SK-N-SH (cell line): ENCODE measurements around the gene BRS3. TPM values are rescaled to one million over a fixed set of nuclear protein-coding genes. Genes with fewer than 3 reads are reported as not detected.

ENCODE experiments used
- CTCF ChIA-PET: fragments of 300-600, 350-600 bp; formaldehyde crosslinking; extraction: SDS; loops from one replicate; lab custom pipeline; 2021; lab: Yijun Ruan, JAX
- POLR2A ChIA-PET: fragments of 350-600 bp; sonication (Branson Sonifier 250); formaldehyde crosslinking; extraction: SDS; loops from one replicate; lab custom pipeline; 2020; ENCODE audit warnings: antibody characterized with exemption, inconsistent platforms; lab: Yijun Ruan, JAX
- DNase-seq: peaks from one replicate; pipeline ENCODE4 v3.0.0; 2012
- H2AFZ ChIP-seq: fragments of 200-600 bp; sonication (generic); 2 replicates; pipeline ENCODE4 v1.8.1; 2016; ENCODE audit warnings: antibody characterized with exemption, mild to moderate bottlenecking, low read depth
- H3F3A ChIP-seq: fragments of 200-600 bp; sonication (generic); replicated peaks from 2 replicates; pipeline ENCODE3; 2016; ENCODE audit warnings: antibody characterized with exemption, mild to moderate bottlenecking; ENCODE audit not compliant: insufficient read depth
- H3K27ac ChIP-seq, 2 experiments: fragments of 200-500 bp in 1 of 2; fragments of 200-600 bp in 1 of 2; sonication (Bioruptor generic) in 1 of 2; sonication (generic), shearing (Covaris generic) in 1 of 2; 2 replicates each; pipeline versions ENCODE4 v1.5.1 to v1.6.1; 2014 to 2016; ENCODE audit warnings: low read depth in 2 of 2, inconsistent platforms in 1 of 2, low read length in 1 of 2, mild to moderate bottlenecking in 1 of 2, mixed read lengths in 1 of 2
- H3K27me3 ChIP-seq: fragments of 200-600 bp; sonication (generic), shearing (Covaris generic); 2 replicates; pipeline ENCODE4 v1.6.1; 2016; ENCODE audit warnings: mixed run types; ENCODE audit not compliant: insufficient read depth
- H3K36me3 ChIP-seq, 2 experiments: fragments of 200-500 bp in 1 of 2; fragments of 200-600 bp in 1 of 2; sonication (Bioruptor generic) in 1 of 2; sonication (generic) in 1 of 2; replicated peaks in 1 of 2; 2 replicates each; pipeline versions ENCODE3 to v1.5.1; 2014 to 2016; ENCODE audit warnings: low read length in 1 of 2, mild to moderate bottlenecking in 1 of 2; ENCODE audit not compliant: insufficient read depth in 2 of 2, control insufficient read depth in 1 of 2
- H3K4me1 ChIP-seq, 2 experiments: fragments of 200-500 bp in 1 of 2; fragments of 200-600 bp in 1 of 2; sonication (Bioruptor generic) in 1 of 2; sonication (generic), shearing (Covaris generic) in 1 of 2; 2 replicates each; pipeline versions ENCODE4 v1.5.1 to v1.6.1; 2014 to 2016; ENCODE audit warnings: low read depth in 1 of 2, low read length in 1 of 2, mixed run types in 1 of 2; ENCODE audit not compliant: insufficient read depth in 2 of 2, control insufficient read depth in 1 of 2
- H3K4me2 ChIP-seq: fragments of 200-600 bp; sonication (generic), shearing (Covaris generic); 2 replicates; pipeline ENCODE4 v1.6.1; 2017; ENCODE audit warnings: mixed run types
- H3K4me3 ChIP-seq, 2 experiments: fragments of 200-500 bp in 1 of 2; fragments of 200-600 bp in 1 of 2; sonication (Bioruptor generic) in 1 of 2; sonication (generic), shearing (Covaris generic) in 1 of 2; 2 replicates each; pipeline versions ENCODE4 v1.5.1 to v1.8.1; 2014 to 2016; ENCODE audit warnings: low read depth in 2 of 2, inconsistent platforms in 1 of 2, low read length in 1 of 2, mild to moderate bottlenecking in 1 of 2, mixed read lengths in 1 of 2, moderate library complexity in 1 of 2
- H3K79me2 ChIP-seq: fragments of 200-600 bp; sonication (generic); 2 replicates; pipeline ENCODE4 v1.8.1; 2017; ENCODE audit warnings: mild to moderate bottlenecking; ENCODE audit not compliant: insufficient read depth
- H3K9ac ChIP-seq: fragments of 200-600 bp; sonication (generic); 2 replicates; pipeline ENCODE4 v1.6.1; 2017; ENCODE audit warnings: mixed run types
- H3K9me2 ChIP-seq: fragments of 200-600 bp; sonication (generic); 2 replicates; pipeline ENCODE4 v1.6.1; 2017; ENCODE audit warnings: mixed run types
- H3K9me3 ChIP-seq: fragments of 200-600 bp; sonication (generic); 2 replicates; pipeline ENCODE4 v1.6.1; 2017; ENCODE audit warnings: mixed run types, mild to moderate bottlenecking, moderate library complexity
- H4K20me1 ChIP-seq: fragments of 200-600 bp; sonication (generic); 2 replicates; pipeline ENCODE4 v1.6.1; 2017; ENCODE audit warnings: mild to moderate bottlenecking, mixed run types; ENCODE audit not compliant: insufficient read depth
- CHD2 ChIP-seq: fragments of 150-350 bp; IDR thresholded peaks from 2 replicates; pipeline ENCODE4 v1.6.1; 2018; ENCODE audit warnings: low read length; ENCODE audit not compliant: partially characterized antibody
- ELF1 ChIP-seq: IDR thresholded peaks from 2 replicates; pipeline ENCODE4 v1.4.0; 2012
- EP300 ChIP-seq, 2 experiments: IDR thresholded peaks; 2 replicates each; pipeline versions ENCODE4 v1.4.0 to v1.6.1; 2012; ENCODE audit warnings: borderline replicate concordance in 1 of 2, low read depth in 1 of 2, low read length in 1 of 2
- EZH2phosphoT487 ChIP-seq: fragments of 200-600 bp; sonication (generic); IDR thresholded peaks from 2 replicates; pipeline ENCODE4 v1.6.1; 2017; ENCODE audit warnings: low read depth, mixed run types, mild to moderate bottlenecking, antibody characterized with exemption, moderate library complexity, borderline replicate concordance
- FOSL2 ChIP-seq: IDR thresholded peaks from 2 replicates; pipeline ENCODE4 v1.4.0; 2012; ENCODE audit warnings: low read depth, mild to moderate bottlenecking, moderate library complexity, borderline replicate concordance
- FOXJ3 ChIP-seq: sonication (generic); formaldehyde crosslinking; IDR thresholded peaks from 2 replicates; pipeline ENCODE4 v1.5.1; 2020; ENCODE audit warnings: mild to moderate bottlenecking, missing genetic modification reagents
- MXI1 ChIP-seq: IDR thresholded peaks from 2 replicates; pipeline ENCODE4 v1.6.1; 2012; ENCODE audit warnings: mild to moderate bottlenecking, low read depth, low read length, improper control_type of control experiment
- RCOR1 ChIP-seq: fragments of 150-350 bp; IDR thresholded peaks from 2 replicates; pipeline ENCODE4 v1.6.1; 2017; ENCODE audit warnings: antibody characterized with exemption, low read length
- REST ChIP-seq: IDR thresholded peaks from 2 replicates; pipeline ENCODE4 v1.6.1; 2012; ENCODE audit warnings: mild to moderate bottlenecking, low read depth, low read length, moderate library complexity
- RFX5 ChIP-seq: IDR thresholded peaks from 2 replicates; pipeline ENCODE4 v1.6.1; 2012; ENCODE audit warnings: mild to moderate bottlenecking, improper control_type of control experiment, low read length
- TCF12 ChIP-seq: IDR thresholded peaks from 2 replicates; pipeline ENCODE4 v1.4.0; 2012
- USF2 ChIP-seq: fragments of 150-350 bp; IDR thresholded peaks from 2 replicates; pipeline ENCODE4 v1.6.1; 2017; ENCODE audit warnings: antibody characterized with exemption, low read length, low read depth, borderline replicate concordance
- ZBTB33 ChIP-seq: IDR thresholded peaks from 2 replicates; pipeline ENCODE4 v1.4.0; 2012; ENCODE audit warnings: low read depth, borderline replicate concordance
- WGBS: methylation state at CpG from one replicate; pipeline ENCODE4 v1.1.6; 2017; ENCODE audit warnings: low lambda C conversion rate; 5-methylcytosine and 5-hydroxymethylcytosine counted together
- polyA plus RNA-seq, 3 experiments: library from polyadenylated mRNA; depleted of rRNA; stranded (reverse); fragments of >200 nt; gene quantifications; 2 replicates each; pipeline ENCODE4 v1.2.3, GENCODE V29; 2012
- TF ChIP-seq, protein P1 (sequence below): IDR thresholded peaks from 2 replicates; pipeline ENCODE4 v1.4.0; 2012; ENCODE audit warnings: low read depth, borderline replicate concordance
- TF ChIP-seq, protein P2 (sequence below): IDR thresholded peaks from 2 replicates; pipeline ENCODE4 v1.4.0; 2012; ENCODE audit warnings: low read depth

Gene BRS3
- polyA plus RNA-seq, 1 of the 3 experiments (the other 2 are of a cell fraction): not detected

GRCh38 chrX:136529795-136530194, 42.0 kb downstream of the BRS3 start:
- H3K9ac ChIP-seq: no peak overlapping the region
- CTCF ChIA-PET: no interaction called here
- no peaks in the 10 kb centered on the region for H3K79me2 ChIP-seq
- H3F3A ChIP-seq: peaks cover 4% of the 10 kb centered on the region
- TF ChIP-seq, protein P1, sequence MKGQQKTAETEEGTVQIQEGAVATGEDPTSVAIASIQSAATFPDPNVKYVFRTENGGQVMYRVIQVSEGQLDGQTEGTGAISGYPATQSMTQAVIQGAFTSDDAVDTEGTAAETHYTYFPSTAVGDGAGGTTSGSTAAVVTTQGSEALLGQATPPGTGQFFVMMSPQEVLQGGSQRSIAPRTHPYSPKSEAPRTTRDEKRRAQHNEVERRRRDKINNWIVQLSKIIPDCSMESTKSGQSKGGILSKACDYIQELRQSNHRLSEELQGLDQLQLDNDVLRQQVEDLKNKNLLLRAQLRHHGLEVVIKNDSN: no peak
- TF ChIP-seq EP300 (IDR thresholded peaks at IDR 0.05; ENCODE audit: borderline replicate concordance in 1 of 2, low read depth in 1 of 2, low read length in 1 of 2): no peak
- TF ChIP-seq MXI1: no peak
- no peak for TF ChIP-seq ZBTB33
- TF ChIP-seq, protein P2, sequence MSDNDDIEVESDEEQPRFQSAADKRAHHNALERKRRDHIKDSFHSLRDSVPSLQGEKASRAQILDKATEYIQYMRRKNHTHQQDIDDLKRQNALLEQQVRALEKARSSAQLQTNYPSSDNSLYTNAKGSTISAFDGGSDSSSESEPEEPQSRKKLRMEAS: no peak
- no peak for TF ChIP-seq TCF12
- no peak for TF ChIP-seq USF2
- no peak for TF ChIP-seq EZH2phosphoT487
- no peak for TF ChIP-seq FOSL2
- TF ChIP-seq CHD2: no peak
- TF ChIP-seq ELF1: no peak
- TF ChIP-seq RCOR1: no peak
- no peak for TF ChIP-seq REST
- TF ChIP-seq FOXJ3 (CRISPR knock-in tag): no peak
- TF ChIP-seq RFX5: no peak
- TF ChIP-seq, all 33 proteins: peak for 0
- no peak overlapping the region for H3K4me3 ChIP-seq
- 21% methylated on average over 2 of the region's 2 CpGs for WGBS
- no peaks in the 10 kb centered on the region for H3K9me2 ChIP-seq
- H3K4me1 ChIP-seq: no peaks in the 10 kb centered on the region
- no peaks in the 10 kb centered on the region for H3K9me3 ChIP-seq
- POLR2A ChIA-PET: no interaction called here
- no peak overlapping the region for H2AFZ ChIP-seq
- H3K27ac ChIP-seq: no peak overlapping the region
- no peaks in the 10 kb centered on the region for H3K27me3 ChIP-seq
- H4K20me1 ChIP-seq: no peaks in the 10 kb centered on the region
- no peak overlapping the region for H3K4me2 ChIP-seq
- no peak for DNase-seq
- no peaks in the 10 kb centered on the region for H3K36me3 ChIP-seq
